Ureter (tissue), 1 donor: Measurements from ENCODE around the gene MEP1A. TPM values are rescaled to one million over a fixed set of nuclear protein-coding genes. Genes with fewer than 3 reads are reported as not detected.
"Not testable (repeated sequence)": the region's sequence is repeated elsewhere in the genome, so short reads cannot be mapped to it uniquely, and the experiment has no call there.

Experiments used
- DNase-seq: peaks from one replicate; pipeline ENCODE4 v3.0.0-alpha.2; 2020; ENCODE audit warnings: low spot score
- total RNA-seq: library from RNA; stranded (reverse); gene quantifications from one replicate; pipeline ENCODE4 v1.2.4, GENCODE V29; 2023
- donor health status: DM: yes; HTN: yes; CAD: no.

Gene MEP1A
- total RNA-seq, 1 donor from 2014 or later: not detected

GRCh38 chr6:46834257-46834916 lies 41.2 kb downstream of the MEP1A start:
- DNase-seq: not testable (repeated sequence)

- DNase-seq: not testable (repeated sequence)
These were observed 41.8 kb downstream of the MEP1A start for GRCh38 chr6:46834991-46835390.

GRCh38 chr6:46838033-46838432 lies 44.8 kb downstream of the MEP1A start:
- DNase-seq: no peak

DNA sequence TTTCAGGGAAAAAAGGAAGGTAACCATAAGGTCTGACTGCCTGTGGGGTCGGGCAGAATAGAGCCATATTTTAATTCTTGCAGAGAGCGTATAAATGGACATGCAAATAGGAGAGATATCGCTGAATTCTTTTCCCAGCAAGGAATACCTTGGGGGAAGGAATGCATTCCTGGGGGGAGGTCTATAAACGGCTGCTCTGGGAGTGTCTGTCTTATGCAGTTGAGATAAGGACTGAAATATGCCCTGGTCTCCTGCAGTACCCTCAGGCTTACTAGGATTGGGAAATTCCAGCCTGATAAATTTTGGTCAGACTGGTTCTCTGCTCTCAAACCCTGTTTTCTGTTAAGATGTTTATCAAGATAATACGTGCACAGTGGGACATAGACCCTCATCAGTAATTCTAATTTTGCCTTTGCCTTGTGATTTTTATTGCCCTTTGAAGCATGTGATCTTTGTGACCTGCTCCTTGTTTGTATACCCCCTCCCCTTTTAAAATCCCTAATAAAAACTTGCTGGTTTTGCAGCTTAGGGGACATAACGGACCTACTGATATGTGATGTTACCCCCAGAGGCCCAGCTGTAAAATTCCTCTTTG lies 49.2 kb downstream of the MEP1A start:
- not testable (repeated sequence) for DNase-seq

- DNase-seq: no peak
These were observed 51.9 kb downstream of the MEP1A start for GRCh38 chr6:46845126-46845525.

- peak; percentile 85 for DNase-seq
These were observed 55.6 kb downstream of the MEP1A start for GRCh38 chr6:46848684-46849360.

DNA sequence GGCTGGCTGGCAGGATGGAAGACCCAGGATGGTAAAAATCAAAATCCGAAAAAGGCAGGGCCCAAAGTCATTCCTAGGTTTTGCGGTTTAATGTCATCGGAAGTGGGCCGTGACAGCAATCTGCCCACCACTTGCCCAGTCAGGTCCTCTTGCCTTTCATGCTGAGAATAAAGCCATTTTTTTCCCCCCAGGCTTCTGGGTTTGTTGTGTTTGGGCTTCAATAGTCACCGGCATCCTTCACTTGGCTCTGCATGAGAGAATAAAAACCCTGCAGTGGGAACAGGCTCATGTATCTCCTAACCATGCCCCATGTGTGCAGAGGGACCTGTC lies 56.1 kb downstream of the MEP1A start:
- no peak for DNase-seq

DNA sequence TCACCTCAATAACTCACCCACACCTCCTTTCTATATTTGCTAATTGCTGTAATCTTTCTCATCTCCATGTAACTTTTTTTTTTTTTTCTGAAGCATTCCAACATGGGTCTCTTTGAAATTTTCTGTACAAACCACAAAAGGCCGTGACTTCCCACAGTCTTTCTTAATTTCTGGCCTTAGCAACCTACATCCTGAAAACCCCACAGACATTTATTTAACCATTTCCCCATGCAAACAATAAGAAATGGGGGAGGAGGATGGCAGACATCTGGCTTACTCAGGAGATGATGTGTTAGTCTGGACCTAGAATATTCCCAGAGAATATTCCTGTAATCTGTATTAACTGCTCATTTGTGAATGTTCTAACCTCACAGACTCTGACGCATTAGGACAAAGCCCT lies 57.6 kb downstream of the MEP1A start:
- no peak for DNase-seq

DNA sequence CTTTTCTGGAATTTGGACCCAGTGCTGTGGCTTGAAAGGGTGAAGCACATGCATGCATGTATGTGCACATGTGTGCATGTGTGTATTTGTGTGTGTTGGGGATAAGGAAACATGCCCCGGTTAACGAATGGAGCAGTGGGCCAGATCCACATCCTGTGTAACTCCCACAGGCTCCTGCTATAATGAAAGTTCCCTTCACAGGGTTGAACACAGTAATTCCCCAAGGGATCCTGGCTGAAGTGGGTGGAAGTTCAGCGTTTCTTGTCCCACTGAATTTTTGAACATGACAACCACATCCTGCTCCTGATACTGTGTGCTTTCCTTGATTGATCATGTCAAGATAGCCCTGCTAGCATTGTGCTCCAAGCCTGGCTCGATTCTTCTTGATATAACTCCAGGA lies 58.4 kb downstream of the MEP1A start:
- not testable (repeated sequence) for DNase-seq

DNA sequence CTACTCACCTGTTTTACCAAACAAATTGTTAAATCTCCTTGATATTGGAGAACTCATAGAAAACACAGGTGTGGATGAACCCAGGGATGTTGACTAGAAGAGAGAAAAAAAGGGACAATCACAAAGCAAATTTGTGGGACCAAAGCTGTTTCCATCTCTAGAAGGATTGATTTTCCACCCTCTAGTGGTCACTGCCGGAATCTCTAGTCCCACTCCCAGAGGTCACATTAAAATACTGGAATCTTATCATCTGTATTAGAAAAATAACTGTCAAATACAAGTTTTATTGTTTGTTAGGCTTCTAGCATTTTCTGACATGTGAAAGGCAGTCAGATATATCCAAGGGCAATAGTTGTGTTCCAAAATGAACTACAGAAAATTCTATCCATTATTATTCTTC lies 62.8 kb downstream of the MEP1A start:
- not testable (repeated sequence) for DNase-seq

GRCh38 chr6:46862381-46862780 lies 69.2 kb downstream of the MEP1A start:
- no peak for DNase-seq

GRCh38 chr6:46863791-46864190 lies 70.6 kb downstream of the MEP1A start:
- DNase-seq: no peak

DNA sequence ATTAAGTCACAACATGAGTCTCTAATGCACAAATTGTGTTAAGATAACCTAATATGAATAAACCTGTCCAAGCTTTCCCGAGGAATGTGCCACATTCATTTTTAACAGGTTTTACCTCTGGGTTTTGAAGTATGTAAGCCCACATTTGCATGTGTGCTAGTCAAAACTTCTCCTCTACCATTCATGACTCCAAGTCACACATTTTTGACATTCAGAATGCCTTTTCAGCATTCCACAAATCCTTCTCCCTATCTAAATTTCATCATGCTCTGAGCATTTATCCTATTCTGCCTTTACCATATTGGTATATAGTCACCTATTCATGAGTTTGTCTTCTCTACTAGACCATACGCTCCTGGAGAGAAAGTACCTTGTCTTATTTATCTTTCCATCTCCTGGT lies 72.0 kb downstream of the MEP1A start:
- no peak for DNase-seq

DNA sequence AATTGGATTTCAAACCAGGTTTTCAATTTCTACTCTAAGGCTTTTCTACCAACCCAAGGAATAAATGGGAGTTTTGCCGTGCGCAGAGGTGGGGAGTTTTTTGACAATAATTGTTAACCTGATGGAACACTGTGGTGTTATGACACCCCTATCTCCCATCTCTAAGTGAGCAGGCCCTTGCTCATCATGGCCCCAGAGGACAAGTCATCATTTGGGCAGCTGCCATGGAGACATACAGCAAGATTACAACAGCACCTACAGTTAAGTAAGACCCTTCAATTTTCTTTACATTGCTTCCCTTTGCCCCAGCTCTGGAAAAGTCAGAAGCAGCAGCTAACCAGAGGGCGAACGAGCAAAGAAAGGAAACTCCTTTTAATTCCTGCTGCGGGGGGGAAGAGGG lies 74.2 kb downstream of the MEP1A start:
- no peak for DNase-seq

GRCh38 chr6:46876126-46876525 lies 82.9 kb downstream of the MEP1A start:
- DNase-seq: peak; percentile 48

- no peak for DNase-seq
These were observed 85.8 kb downstream of the MEP1A start for GRCh38 chr6:46879003-46879402.

DNA sequence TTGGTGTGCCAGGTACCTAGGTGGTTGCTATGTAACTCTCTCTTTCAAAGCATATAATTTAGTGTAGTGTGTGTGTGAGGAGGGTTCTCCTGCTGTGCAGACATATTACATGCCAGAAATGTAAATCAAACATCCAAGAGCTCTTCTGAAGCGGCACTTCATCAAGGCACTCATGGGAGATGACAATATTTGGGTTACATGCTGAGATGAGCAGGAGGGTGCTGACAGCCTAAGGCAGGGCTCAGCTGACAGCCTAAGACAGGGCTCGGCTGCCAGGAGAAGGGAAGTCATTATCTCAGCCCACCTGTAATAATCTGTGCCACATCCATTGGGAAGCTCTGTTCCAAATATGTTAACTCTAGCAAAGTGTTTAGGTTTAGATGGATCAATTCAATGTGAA lies 89.5 kb downstream of the MEP1A start:
- DNase-seq: no peak

- no peak for DNase-seq
These were observed 94.8 kb downstream of the MEP1A start for GRCh38 chr6:46888031-46888430.

DNA sequence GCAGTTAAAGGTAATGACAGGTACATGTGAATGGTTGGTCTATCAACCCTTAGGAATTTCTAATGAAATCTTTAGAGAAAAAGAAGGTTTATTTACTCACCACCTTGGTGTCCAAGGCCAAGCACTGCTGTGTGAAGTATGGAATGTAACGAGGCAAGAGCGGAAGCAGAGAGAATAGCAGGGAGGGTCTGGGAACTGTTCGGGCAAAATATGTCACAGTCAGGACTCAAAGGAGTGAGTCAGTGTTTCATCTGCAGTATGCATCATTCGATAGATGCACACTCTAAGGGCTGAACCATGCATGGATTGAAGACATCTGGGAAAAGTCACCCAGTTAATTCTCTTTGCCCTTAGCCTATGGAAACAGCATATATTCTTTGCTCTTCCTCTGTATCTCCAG lies 95.4 kb downstream of the MEP1A start:
- no peak for DNase-seq
